Activated B cell treated with CpG ODN at 0.5 μM for 24 hours (primary cell): ENCODE results near the gene TSSK1B. TPM values are rescaled to one million over a fixed set of nuclear protein-coding genes. Genes with fewer than 3 reads are reported as not detected.
"Not testable (repeated sequence)": the region's sequence is repeated elsewhere in the genome, so short reads cannot be mapped to it uniquely, and the experiment has no call there.

Experiments used
- ATAC-seq: fragments of 200-7000 bp; cut with Tn5 transposase; one replicate; pipeline ENCODE4 v1.10.0; 2021; ENCODE audit warnings: low read depth, mild to moderate bottlenecking, moderate library complexity
- CTCF ChIA-PET: fragments of 350-600 bp; sonication (Branson Sonifier 250); formaldehyde crosslinking; loops from one replicate; lab custom pipeline; 2021; ENCODE audit warnings: antibody characterized with exemption; lab: Charles Lee
- POLR2A ChIA-PET: fragments of 350-600 bp; sonication (Branson Sonifier 250); formaldehyde crosslinking; loops from one replicate; lab custom pipeline; 2021; ENCODE audit warnings: antibody characterized with exemption; lab: Charles Lee
- DNase-seq: peaks from one replicate; pipeline ENCODE4 v3.0.0; 2022
- H3K27ac Mint-ChIP-seq: one replicate; pipeline ENCODE4 v1.8.0; 2020; ENCODE audit warnings: mixed read lengths
- H3K27me3 Mint-ChIP-seq: one replicate; pipeline ENCODE4 v1.8.0; 2021; ENCODE audit warnings: mixed read lengths
- H3K36me3 Mint-ChIP-seq: one replicate; pipeline ENCODE4 v1.8.0; 2021; ENCODE audit warnings: low read depth, mixed read lengths
- H3K4me1 Mint-ChIP-seq: one replicate; pipeline ENCODE4 v1.8.0; 2021; ENCODE audit warnings: mixed read lengths
- H3K4me3 Mint-ChIP-seq: one replicate; pipeline ENCODE4 v1.8.0; 2020; ENCODE audit warnings: mild to moderate bottlenecking, mixed read lengths
- H3K9me3 Mint-ChIP-seq: one replicate; pipeline ENCODE4 v1.8.0; 2020; ENCODE audit warnings: mixed read lengths
- CTCF ChIP-seq: fragments of 200-600 bp; IDR thresholded peaks from one replicate; pipeline ENCODE4 v1.8.0; 2022; ENCODE audit warnings: antibody characterized with exemption, mild to moderate bottlenecking
- intact Hi-C: fragments of 100-400 bp; cut with micrococcal nuclease; formaldehyde crosslinking; loops from one replicate; pipeline ENCODE4 v1.15.1; 2024
- total RNA-seq: library from RNA; stranded (reverse); gene quantifications from 2 replicates; pipeline ENCODE4 v1.2.3, GENCODE V29; 2022

TSSK1B gene
- total RNA-seq, 1 donor from 2014 or later, result not detected

GRCh38 chr5:113404269-113404668 lies 30.5 kb downstream of the TSSK1B start:
- no peak for ATAC-seq

GRCh38 chr5:113397986-113398385 lies 36.8 kb downstream of the TSSK1B start:
- H3K9me3 Mint-ChIP-seq, H3K36me3 Mint-ChIP-seq, H3K4me3 Mint-ChIP-seq, intact Hi-C loops, DNase-seq, POLR2A ChIA-PET, H3K27me3 Mint-ChIP-seq, CTCF ChIA-PET, H3K27ac Mint-ChIP-seq, H3K4me1 Mint-ChIP-seq, ATAC-seq: not testable (repeated sequence)

More at GRCh38 chr5:113404269-113404668, 30.5 kb downstream of the TSSK1B start:
- Mint-ChIP-seq H3K9me3 (no peaks in the 10 kb centered on the region), H3K4me1 (no peaks in the 10 kb centered on the region), H3K27me3 (peaks cover 3% of the 10 kb centered on the region), H3K36me3 (no peaks in the 10 kb centered on the region), H3K27ac (no peak overlapping the region), H3K4me3 (no peak overlapping the region)
- POLR2A ChIA-PET, result no interaction called here
- DNase-seq, result no peak
- CTCF ChIA-PET, result no interaction called here
- intact Hi-C loops, result no loop called here
- no peak for TF ChIP-seq CTCF

GRCh38 chr5:113397046-113397445 lies 37.7 kb downstream of the TSSK1B start:
- H3K4me3 Mint-ChIP-seq, result no peak overlapping the region
- no peak for DNase-seq
- POLR2A ChIA-PET, result no interaction called here
- H3K36me3 Mint-ChIP-seq, result no peaks in the 10 kb centered on the region
- H3K27ac Mint-ChIP-seq, result no peak overlapping the region
- CTCF ChIA-PET, result no interaction called here
- H3K27me3 Mint-ChIP-seq, result peaks cover 6% of the 10 kb centered on the region
- no peak for ATAC-seq
- H3K4me1 Mint-ChIP-seq, result no peaks in the 10 kb centered on the region
- H3K9me3 Mint-ChIP-seq, result no peaks in the 10 kb centered on the region
- intact Hi-C loops, result no loop called here
- no peak for TF ChIP-seq CTCF

GRCh38 chr5:113394658-113395057 lies 40.1 kb downstream of the TSSK1B start:
- ChIA-PET POLR2A (no interaction called here), CTCF (no interaction called here)
- Mint-ChIP-seq H3K27me3 (peaks cover 8% of the 10 kb centered on the region), H3K36me3 (no peaks in the 10 kb centered on the region), H3K9me3 (no peaks in the 10 kb centered on the region), H3K4me3 (no peak overlapping the region), H3K4me1 (no peaks in the 10 kb centered on the region), H3K27ac (no peak overlapping the region)
- ATAC-seq (no peak), DNase-seq (no peak)
- intact Hi-C loops, result no loop called here
- TF ChIP-seq CTCF, result no peak

GRCh38 chr5:113390224-113390623 lies 44.6 kb downstream of the TSSK1B start:
- DNase-seq (no peak), ATAC-seq (no peak)
- Mint-ChIP-seq H3K4me3 (no peak overlapping the region), H3K36me3 (no peaks in the 10 kb centered on the region), H3K27me3 (peaks cover 21% of the 10 kb centered on the region), H3K4me1 (no peaks in the 10 kb centered on the region), H3K9me3 (no peaks in the 10 kb centered on the region), H3K27ac (no peak overlapping the region)
- intact Hi-C loops, result no loop called here
- CTCF ChIA-PET, result no interaction called here
- TF ChIP-seq CTCF, result no peak
- POLR2A ChIA-PET, result no interaction called here

GRCh38 chr5:113389116-113389515 lies 45.7 kb downstream of the TSSK1B start:
- ChIA-PET POLR2A (no interaction called here), CTCF (no interaction called here)
- no peak overlapping the region for H3K4me3 Mint-ChIP-seq
- peaks cover 19% of the 10 kb centered on the region for H3K27me3 Mint-ChIP-seq
- intact Hi-C loops, result no loop called here
- TF ChIP-seq CTCF, result no peak
- no peak overlapping the region for H3K27ac Mint-ChIP-seq
- ATAC-seq (no peak), DNase-seq (no peak)
- no peaks in the 10 kb centered on the region for H3K36me3 Mint-ChIP-seq
- no peaks in the 10 kb centered on the region for H3K9me3 Mint-ChIP-seq
- no peaks in the 10 kb centered on the region for H3K4me1 Mint-ChIP-seq
